Skin epidermis (tissue), 12 donors: ENCODE results near the gene TYMP.
A peak's percentile ranks its signal among the peaks of the same experiment; 100 is the strongest.

Source experiments
- H3K27ac ChIP-seq, 21 experiments: fragments of 200-600 bp; sonication (generic) in 11 of 21; one replicate each; pipeline ENCODE4 v1.5.0; 2020; ENCODE audit warnings: mild to moderate bottlenecking in 3 of 21, inconsistent platforms in 2 of 21, moderate library complexity in 2 of 21
- H3K4me3 ChIP-seq, 7 experiments: fragments of 200-600 bp; sonication (generic) in 2 of 7; one replicate each; pipeline ENCODE4 v1.5.0; 2020; ENCODE audit warnings: inconsistent platforms in 2 of 7, mild to moderate bottlenecking in 2 of 7, moderate library complexity in 1 of 7

The TYMP gene

DNA sequence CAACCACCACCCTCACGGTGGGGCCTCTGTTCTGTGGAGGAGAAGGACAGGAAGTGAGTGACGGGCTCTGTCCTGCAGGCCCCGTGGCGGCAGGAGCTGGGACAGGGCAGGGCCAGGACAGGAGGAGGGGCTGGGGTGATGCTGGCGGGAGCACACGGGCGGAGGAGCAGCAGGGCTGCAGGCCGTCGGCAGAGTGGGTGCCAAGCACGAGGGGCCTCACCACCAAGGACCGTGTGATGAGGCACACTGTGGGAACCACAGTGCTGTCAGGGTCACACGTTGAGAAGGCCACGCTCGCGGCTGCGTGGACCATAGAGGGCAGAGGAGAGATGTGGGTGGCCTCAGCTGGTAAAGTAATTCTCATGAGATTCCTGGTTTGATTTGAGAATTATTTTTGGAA, 12.9 kb downstream of the TYMP start:
- Histone ChIP-seq H3K4me3 (no peak overlapping the region), H3K27ac (no peak overlapping the region)

DNA sequence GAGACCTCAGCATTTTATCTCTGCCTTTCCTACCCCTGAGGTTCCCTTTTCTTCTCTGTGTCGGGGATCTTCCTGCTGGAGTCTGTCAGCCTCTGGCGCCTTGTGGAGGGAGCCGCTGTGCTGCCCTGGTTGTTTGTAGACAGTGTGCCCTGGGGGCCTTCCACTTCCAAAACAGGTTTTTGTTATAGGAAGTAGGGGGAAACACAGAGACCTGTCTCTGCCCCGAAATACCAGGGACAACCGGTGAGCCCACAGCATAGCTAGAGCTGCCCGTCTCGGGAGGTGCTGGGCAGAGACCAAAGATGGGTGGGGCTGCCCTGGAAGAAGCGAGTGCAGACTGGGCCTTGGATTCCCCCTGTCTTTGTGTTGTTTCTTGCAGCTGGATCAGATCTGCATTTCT, 13.7 kb downstream of the TYMP start:
- H3K4me3 ChIP-seq, result no peak overlapping the region

DNA sequence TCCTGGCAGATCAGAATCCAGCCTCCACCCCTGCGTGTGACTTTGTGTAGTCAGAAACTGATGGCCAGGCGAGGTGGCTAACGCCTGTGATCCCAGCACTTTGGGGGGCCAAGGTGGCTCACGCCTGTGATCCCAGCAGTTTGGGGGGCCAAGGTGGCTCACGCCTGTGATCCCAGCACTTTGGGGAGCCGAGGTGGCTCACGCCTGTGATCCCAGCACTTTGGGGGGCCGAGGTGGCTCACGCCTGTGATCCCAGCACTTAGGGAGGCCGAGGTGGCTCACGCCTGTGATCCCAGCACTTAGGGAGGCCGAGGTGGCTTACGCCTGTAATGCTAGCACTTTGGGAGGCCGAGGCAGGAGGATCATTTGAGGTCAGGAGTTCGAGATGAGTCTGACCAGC, 16.6 kb downstream of the TYMP start:
- H3K27ac ChIP-seq, result no peak overlapping the region

More for the DNA sequence above, 13.7 kb downstream of the TYMP start:
- no peak overlapping the region for H3K27ac ChIP-seq

DNA sequence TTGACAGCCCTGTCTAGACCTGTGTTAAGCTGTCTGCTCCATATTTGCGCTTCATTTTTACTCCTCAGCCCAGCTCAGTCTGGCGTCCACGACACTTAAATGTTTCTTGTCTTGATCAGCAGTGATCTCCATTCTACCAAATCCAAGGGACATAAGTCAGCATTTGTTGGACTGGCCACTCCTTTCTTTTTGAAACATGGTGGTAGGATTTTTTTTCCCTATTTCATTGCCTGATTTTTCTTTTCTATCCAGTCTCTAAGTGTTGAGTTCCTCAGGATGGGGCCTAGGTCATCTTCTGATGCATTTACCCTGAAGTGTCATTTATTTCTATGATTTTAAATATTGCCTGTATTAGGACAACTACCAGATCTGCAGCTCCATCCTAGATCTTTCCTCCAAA, 20.9 kb downstream of the TYMP start:
- Histone ChIP-seq H3K4me3 (peak overlapping the region; percentile 71 to 95 (median 86)), H3K27ac (peak overlapping the region in 17 of 21 experiments; percentile 86 to 96 (median 92))

More for the DNA sequence above, 16.6 kb downstream of the TYMP start:
- H3K4me3 ChIP-seq, result no peak overlapping the region

DNA sequence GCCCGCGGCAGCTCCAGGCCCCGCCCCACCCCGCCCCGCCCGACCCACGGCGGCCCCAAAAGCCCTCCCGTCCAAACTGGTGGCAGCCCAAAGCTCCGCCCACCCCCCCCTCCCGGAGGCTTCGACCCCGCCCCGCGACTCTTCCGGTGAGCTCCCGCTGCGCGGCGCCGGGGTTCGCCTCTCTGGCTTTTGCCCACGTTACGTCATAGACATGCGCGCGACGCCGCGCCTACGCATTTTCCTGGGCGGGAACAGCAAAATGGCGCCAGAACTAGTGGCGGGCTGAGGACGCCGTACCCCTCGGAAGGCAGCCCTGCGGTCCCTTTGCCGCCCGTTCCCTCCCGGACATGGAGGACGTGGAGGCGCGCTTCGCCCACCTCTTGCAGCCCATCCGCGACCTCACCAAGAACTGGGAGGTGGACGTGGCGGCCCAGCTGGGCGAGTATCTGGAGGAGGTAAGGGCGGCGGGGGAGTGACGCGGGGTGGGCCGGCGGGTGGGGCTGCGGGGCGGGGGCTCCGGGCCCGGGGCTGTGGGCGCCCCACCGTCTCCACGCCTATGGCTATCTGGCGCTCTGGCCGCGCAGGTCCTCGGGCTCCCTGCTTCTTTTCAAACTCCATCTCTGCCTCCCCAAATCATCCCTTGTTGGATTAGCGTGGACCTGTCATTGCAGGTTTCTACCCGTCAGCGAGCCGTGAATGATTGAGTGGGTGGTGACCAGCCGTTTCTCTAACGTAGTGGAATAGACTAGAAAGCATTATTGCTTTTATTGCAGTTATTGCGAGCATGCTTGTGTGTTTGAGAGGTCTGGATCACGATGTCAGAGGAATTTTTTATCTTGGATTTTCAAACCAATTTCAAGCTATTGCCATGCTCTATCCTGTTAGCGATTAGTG, 21.6 kb downstream of the TYMP start, which contains the start of gene NCAPH2:
Gene NCAPH2, plus strand, starts transcription at position 234 of the 894 bp plus-strand sequence. Its CDS starts 114 bp downstream, at position 348.
- Histone ChIP-seq H3K4me3 (peak within 1 kb of the TSS; percentile 77 to 98 (median 92)), H3K27ac (peak within 1 kb of the TSS; percentile 73 to 96 (median 93))

DNA sequence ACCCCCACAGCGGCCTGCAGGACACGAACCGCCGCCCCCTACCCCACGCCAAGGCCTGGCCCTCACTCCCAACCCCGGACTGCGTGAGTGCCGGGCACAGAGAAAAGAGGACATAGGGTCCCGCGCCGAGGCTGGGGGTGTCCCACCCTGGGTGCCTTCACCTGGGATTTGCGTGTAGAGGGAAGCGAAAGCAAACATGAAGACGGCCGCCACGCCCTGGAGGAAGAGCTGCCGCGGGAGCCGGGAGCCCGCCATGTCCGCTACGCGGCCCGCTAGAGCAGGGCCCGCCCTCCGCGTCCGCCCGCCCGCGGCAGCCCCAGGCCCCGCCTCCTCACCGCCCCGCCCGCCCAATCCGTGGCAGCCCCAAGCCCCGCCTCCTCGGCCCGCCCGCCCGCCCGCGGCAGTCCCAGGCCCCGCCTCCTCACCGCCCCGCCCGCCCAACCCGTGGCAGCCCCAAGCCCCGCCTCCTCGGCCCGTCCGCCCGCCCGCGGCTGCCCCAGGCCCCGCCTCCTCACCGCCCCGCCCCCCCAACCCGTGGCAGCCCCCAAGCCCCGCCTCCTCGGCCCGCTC, 22.3 kb downstream of the TYMP start, which contains the start of gene LMF2:
Gene LMF2, minus strand, starts transcription at position 282 of the 570 bp plus-strand sequence. Its CDS starts 27 bp downstream, at position 255.
- peak within 1 kb of the TSS; percentile 77 to 98 (median 92) for H3K4me3 ChIP-seq
- peak within 1 kb of the TSS; percentile 73 to 96 (median 93) for H3K27ac ChIP-seq

DNA sequence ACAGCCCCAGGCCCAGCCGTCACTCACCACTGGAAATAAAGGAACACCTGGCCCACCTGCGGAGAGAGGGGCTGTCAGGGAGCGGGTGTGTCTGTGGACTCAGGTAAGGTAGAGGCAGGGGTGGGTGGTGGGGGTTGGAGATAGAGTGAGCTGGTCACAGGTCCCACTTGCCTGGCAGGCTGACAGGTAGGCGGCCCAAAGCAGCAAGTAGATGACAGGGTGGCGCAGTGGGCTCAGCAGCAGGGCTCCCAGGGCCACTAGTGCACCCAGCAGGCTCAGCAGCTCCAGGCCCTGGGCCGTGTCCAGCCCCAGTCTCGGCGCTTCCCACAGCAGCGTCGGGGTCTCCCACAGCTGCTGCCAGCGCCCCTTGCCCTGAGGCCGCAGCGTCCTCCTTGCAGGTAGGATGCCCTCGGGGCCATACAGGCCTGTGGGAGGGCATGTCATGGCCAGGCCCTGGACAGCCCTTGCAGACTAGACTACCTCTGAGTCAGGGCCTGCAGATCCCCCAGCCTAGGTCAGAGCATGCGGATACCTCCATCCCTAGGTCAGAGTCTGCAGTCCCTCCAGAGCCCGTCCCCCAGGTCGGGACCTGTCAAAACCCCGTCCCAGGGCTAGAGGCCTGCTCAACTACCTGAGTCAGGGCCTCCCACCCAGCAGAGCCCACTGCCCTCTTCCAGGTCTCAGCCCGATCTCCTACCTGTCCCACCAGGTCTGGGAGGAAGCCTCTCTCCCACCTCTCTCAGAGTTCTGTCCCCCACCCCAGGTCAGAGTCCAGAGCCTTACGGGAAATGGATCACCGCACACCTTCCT, 23.0 kb downstream of the TYMP start:
- peak overlapping the region; percentile 56 to 98 (median 87) for H3K4me3 ChIP-seq
- H3K27ac ChIP-seq, result peak overlapping the region in 20 of 21 experiments; percentile 73 to 95 (median 88)

DNA sequence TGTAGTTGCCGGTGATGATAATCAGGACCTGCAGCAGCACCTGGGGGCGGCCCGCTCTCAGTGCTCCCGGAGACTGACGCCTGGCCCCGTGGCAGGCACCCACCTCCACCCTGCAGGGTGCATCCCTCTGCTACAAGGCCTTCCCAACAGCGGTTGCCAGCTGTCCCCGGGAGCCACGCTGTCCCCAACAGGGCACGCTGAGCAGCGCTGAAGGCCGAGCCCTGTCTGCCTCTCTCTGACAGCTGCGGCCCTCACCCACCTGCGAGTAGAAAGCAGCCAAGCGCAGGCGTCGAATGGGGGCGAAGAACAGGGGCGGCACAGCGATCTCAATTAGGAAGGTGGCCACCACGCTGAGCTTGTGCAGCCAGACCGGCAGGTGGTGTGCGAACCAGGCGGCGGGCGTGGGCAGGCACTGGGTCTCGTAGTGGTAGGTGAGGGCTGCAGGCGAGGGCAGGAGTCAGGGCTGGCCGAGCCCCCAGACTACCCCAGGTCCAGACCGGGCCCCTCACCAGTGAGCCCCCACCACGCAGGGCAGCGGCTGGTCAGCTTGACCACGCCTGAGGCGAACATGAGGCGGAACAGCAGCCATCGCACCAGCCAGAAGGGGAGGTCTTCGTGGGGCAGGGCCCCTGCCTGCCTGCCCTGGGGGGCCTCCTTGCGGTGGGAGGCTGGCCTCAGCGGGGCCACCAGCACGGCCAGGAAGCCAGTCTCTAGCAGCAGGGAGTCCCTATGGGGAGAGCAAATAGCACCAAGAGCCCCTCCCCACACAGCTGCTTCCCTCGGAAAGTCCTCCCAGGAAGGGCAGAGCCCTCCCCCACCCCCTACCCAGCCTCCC, 23.8 kb downstream of the TYMP start:
- H3K27ac ChIP-seq, result peak overlapping the region in 13 of 21 experiments; percentile 38 to 95 (median 90)
- peak overlapping the region in 6 of 7 experiments; percentile 77 to 98 (median 87) for H3K4me3 ChIP-seq

DNA sequence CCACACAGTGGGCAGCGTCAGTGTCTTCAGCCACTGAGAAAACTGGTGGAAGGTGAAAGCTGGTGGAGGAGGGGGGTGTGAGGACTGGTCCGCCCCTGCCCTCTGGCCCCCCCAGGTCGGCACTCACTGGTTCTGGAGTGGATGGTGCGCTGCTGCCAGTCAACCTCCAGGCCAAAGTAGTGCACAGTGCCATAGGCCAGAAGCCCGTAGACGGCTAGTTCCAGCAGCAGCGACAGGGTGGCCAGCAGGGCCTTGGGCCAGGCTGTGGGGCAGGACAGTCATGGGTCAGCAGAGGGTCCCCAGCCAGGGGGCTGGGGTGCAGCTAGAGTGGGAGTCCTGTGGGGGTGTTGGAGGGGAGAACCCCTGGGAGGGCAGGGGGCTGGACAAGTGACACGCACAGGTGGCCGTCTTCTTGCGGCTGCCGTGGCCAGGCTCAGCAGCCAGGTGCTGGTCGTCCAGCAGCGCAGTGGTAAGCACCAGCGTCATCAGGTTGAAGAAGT, 24.5 kb downstream of the TYMP start:
- Histone ChIP-seq H3K4me3 (no peak overlapping the region), H3K27ac (peak overlapping the region in 1 of 21 experiments; percentile 34)

DNA sequence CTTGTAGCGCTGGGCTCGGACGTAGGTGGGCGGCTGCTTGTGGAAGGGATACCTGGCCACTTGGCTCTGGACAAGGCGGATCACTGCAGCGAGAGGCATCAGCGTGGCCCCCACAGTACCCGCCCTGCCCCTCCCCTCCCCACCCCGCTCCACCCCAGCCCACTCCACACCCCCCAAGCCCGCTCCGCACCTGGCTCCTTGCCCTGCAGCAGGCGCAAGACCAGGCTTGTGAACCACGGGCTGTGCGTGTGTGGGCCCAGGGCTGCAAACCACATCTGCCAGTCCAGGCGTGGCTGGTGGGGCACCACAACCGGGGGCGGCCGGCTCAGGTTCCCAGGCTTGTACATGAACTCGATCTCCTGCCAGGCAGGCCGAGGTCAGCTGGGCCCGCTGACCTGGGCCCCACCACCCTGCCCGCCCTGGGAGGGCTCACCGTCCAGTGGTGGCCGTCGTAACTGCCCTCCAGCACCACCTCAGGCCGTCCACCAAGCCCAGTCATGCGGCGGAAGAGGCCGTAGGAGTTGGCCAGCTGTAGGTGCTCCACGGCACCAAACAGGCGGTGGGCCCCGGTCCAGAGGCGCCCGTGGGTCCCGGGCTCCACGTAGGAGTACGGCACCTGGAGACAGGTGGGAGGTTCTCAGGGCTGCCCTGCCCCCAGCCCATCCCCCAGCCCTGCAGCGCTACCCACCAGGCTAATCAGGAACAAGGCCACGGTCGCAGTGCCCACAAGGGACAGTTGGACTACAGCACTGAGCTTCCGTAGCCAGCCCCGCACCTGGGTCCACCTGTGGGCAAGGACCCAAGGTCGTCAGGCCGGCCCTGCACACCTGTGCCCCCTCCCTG, 25.2 kb downstream of the TYMP start:
- H3K27ac ChIP-seq, result peak overlapping the region in 2 of 21 experiments; percentile 34 to 39

DNA sequence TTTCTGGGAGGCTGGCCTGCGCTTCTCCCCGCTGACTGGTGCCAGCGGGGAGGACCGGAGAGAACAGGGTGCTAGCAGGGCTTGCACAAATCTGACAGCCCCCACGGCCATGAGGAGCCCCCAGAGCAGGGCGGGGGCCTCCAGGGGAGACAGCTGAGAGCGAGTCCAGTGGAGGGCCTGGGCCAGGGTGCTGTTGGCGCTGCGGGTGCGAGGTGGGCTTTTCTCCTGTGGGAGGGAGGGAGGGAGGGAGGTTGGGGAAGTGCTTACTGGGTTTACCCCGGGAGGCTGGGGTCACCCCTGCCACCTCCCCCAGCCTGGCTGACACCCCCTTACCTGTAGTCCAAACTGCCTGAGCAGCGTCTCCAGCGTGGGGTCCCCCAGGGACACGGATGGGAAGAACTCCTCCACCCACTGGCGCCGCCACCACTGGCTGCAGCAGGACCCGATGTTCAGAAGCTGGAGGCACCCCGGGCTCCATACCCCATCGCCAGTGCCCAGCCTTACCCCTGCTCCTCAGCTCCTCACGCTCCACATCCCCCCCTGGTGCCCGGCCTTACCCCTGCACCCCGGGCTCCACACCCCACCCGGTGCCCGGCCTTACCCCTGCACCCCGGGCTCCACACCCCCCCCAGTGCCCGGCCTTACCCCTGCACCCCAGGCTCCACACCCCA, 26.2 kb downstream of the TYMP start:
- Histone ChIP-seq H3K4me3 (no peak overlapping the region), H3K27ac (no peak overlapping the region)

More for the DNA sequence above, 25.2 kb downstream of the TYMP start:
- H3K4me3 ChIP-seq, result no peak overlapping the region

DNA sequence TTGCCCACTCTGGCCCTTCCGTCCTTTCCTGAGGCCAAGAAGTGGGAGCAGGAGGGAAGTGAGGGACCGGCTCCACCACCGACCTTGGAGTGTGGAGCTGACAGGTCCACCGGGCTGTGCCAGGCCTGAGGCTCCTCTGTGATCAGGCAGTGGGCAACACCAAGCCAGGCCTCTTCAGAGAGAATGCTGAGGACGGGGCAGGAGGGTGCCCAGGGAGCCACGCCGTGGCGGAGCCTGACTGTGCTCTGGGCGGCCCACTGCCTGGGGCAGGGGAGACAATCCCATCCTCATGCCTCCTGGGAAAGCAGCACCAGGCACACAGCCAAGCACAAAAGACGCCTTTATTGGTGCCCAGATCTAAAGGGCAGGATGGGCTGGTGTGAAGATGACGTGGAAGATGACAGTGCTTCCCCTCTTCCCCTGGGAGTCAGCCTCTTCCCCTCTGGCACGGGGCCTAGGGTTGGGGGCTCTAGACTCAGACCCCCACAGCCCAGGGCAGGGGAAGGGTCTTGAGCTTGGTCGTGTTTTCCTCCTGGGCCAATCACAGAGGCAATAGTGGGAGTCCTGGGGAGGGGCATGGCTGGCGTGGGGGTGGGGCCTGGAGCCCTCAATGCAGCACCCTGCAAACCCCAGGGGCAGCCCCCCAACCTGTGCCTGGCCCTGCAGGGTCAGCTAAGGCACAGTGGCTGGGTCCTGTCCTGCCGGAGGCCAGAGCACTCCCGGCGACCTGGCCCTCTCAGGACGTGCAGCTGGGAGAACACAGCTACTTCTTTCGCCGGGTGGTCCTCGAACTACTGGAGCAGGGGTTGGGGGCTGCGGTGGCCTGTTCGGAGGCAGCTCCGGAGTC, 27.0 kb downstream of the TYMP start:
- H3K4me3 ChIP-seq, result no peak overlapping the region
- H3K27ac ChIP-seq, result no peak overlapping the region

DNA sequence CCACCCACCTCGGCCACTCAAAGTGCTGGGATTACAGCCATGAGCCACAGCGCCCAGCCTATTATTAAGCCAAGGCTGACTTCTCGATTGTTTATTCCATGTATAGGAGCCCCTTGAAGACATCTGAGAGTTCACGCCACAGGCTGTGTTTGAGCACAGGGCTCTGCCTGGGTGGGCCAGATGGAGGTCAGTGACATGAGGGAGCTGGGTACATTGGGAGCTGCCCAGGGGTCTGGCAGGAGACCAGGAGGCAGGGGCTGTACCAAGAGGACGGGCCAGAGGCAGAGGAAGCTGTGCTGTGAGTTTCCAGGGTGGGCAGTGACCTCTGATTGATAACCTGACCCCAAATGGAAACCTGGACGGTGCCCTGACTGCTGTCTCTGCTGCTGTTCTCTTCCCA, 27.7 kb downstream of the TYMP start:
- no peak overlapping the region for H3K4me3 ChIP-seq
- no peak overlapping the region for H3K27ac ChIP-seq

DNA sequence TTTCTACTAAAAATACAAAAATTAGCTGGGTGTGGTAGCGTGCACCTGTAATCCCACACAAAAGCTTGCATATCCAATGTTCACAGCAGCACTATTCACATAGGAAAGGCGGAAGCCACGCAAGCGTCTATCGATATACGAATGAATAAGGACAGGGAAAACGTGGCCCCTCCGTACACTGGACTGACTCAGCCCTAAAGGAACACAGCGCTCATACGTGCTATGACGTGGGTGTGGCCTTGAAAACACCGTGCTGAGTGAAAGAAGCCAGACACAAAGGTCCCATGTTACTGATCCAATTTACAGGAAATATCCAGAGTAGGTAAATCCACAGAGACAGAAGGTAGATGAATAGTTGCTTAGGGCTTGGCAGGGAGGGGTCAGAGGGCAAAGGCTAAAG, 29.4 kb downstream of the TYMP start:
- H3K27ac ChIP-seq, result no peak overlapping the region
- no peak overlapping the region for H3K4me3 ChIP-seq

DNA sequence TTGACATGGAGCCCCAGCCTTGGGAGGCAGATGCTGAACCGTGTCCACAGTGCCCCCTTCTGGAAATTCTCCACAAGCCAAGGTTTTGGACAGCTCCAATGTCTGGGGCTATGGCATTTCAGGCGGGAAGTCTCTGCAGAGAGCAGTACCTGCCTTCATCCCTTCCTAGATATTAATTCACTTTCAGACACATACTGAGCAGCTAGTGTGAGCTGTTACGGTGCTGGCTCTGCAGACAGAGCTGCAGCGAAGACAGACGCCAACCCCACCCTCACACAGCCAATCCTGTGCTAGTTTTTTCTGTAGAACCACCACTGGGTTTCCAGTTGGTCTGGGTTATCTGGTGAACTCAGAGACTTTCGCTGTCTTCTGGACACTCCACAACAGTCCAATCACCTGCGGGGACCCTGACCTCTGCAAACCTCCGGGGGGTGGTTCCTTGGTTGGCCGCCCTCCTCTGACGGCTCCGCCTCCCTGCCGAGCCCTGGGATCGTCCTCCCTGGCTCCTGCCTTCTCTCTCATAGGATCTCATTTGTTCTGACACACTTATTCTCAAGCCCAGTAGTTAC, 31.4 kb downstream of the TYMP start:
- H3K27ac ChIP-seq, result no peak overlapping the region
- no peak overlapping the region for H3K4me3 ChIP-seq

DNA sequence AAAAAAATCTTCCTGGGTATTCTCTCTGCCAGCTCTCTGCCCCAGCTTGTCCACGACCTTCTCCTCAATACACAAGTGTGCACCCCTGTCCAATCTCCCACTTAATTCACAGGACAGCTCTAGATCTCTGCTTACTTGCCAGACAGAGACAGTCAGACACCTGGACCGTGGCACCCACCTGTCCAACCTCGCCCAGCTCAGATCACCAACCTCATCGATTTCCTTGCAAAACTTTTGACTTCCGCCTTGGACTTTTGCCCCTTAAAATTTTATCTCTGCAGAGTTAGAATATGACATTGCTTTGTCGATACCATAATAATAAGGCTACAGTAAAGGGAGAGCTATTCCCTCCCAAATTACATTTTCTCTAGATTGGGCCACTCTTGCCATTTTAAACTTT, 32.7 kb downstream of the TYMP start:
- H3K4me3 ChIP-seq, result no peak overlapping the region
- no peak overlapping the region for H3K27ac ChIP-seq
